ENCODE measurements around the gene TMEM151A.
"Not testable (repeated sequence)": the region's sequence is repeated elsewhere in the genome, so short reads cannot be mapped to it uniquely, and the experiment has no call there.

The TMEM151A gene

DNA sequence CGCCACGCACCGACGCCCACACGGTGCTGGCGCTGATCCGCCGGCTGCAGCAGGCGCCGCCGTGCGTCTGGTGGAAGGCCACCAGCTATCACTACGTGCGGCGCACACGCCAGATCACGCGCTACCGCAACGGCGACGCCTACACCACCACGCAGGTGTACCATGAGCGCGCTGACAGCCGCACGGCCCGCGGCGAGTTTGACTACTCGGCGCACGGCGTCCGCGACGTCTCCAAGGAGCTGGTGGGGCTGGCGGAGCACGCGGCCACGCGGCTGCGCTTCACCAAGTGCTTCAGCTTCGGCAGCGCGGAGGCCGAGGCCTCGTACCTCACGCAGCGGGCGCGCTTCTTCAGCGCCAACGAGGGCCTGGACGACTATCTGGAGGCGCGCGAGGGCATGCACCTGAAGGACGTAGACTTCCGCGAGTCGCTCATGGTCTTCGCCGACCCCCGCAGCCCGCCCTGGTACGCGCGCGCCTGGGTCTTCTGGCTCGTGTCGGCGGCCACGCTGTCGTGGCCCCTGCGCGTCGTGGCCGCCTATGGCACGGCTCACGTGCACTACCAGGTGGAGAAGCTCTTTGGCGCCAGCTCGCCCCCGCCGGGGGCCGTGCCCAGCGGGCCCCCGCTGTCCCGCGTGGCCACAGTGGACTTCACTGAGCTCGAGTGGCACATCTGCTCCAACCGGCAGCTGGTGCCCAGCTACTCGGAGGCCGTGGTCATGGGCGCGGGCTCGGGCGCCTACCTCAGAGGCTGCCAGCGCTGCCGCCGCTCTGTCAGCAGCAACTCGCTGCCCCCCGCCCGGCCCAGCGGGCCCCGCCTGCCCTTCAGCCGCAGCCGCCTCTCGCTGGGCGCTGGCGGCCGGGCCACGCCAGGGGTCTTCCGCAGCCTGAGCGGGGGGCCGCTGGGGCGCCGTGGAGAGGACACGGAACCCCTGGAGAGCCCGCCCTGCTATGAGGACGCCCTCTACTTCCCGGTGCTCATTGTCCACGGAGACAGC is 3.2 kb downstream of the TMEM151A start:
- no peak for FAIRE-seq

DNA sequence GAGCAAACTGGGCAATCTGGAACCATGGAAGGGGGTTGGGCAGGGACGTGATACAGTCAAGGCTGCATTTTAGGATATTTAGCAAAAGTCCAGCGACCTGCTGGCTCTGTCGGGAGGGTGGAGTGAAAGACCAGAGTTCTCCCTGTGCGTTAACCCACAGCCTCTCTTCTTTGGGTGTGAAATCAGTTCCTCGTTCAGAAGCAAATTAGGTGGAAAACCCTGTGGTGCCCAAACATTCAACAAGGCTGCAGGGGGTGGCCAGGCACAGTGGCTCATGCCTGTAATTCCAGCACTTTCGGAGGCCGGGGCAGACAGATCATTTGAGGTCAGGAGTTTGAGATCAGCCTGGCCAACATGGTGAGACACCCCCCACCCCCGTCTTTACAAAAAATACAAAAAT is 5.9 kb downstream of the TMEM151A start:
- FAIRE-seq (no peak), DNase-seq (ENCODE audit: extremely low spot score, insufficient read length, low read depth) (no peak)

More for the DNA sequence above, 3.2 kb downstream of the TMEM151A start:
- DNase-seq (ENCODE audit: extremely low spot score, insufficient read length, low read depth), result no peak

DNA sequence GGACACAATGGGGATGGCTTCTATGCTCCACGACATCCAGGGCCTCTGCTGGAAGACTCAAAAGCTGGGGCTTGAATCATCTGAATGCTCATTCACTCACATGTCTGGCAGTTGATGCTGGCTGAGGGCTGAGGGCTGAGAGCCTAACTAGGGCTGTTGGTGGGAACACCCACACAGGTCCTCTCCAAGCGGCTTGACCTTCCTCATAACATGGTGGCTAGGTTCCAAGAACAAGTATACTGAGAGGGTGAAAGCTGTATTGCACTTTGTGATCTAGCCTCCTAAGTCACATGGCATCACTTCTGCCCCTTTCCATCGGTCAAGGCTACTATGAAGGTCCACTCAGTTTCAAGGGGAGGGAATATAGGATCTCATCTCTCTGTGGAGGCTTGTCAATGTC is 7.5 kb downstream of the TMEM151A start:
- no peak for FAIRE-seq
- no peak for DNase-seq (ENCODE audit: extremely low spot score, insufficient read length, low read depth)

DNA sequence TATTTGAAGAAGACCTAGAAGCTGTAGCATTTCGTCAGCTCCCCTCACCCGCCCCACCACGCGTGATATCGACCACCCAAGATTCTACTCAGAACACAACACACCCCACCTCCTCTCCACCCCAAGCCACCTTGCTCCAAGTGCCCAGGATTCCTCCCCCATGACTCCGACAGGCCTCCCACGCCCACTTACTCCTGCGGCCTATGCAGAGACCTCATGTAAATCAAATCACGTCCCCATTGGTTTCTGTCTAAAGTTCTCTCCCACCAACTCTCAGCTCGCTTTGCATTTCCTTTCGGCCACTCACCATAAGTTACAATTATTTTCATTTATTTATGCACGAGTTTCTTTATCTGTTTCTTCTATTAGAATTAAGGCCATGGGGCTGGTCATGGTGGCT is 11.0 kb downstream of the TMEM151A start:
- FAIRE-seq (no peak), DNase-seq (ENCODE audit: extremely low spot score, insufficient read length, low read depth) (no peak)

DNA sequence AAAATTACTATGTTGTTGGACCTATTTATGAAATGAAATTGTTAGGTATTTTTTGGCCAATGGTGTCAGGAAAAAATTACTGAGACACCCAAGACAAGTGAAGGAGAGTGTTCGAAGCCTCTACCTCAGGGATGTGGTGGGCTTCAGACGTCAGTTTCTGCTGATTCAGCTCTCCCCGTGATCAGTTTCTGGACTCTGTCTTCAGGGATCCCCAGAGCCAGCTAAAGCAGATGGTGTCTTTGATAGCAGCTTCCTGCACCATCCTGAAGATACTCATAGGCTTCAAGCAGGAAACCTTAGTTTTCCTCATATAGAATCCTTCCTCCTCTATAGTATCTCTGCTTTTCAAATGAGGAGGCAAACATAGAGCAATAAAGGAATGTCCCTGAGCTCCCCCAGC is 17.8 kb downstream of the TMEM151A start:
- no peak for FAIRE-seq
- no peak for DNase-seq (ENCODE audit: extremely low spot score, insufficient read length, low read depth)

DNA sequence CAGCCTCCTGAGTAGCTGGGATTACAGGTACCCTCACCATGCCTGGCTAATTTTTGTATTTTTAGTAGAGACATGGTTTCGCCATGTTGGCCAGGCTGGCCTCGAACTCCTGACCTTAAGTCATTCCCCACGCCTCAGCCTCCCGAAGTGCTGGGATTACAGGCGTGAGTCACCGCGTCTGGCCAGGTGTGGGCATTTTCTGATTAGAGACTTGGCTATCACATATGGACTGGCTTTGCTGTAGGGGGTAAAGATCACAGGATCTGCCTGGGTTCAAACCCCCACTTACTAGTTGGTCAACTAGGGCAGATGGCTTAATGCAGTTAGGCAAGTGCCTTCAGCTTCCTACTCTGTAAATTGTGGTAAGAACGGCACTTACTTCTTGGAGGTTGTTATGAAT is 18.6 kb downstream of the TMEM151A start:
- DNase-seq (ENCODE audit: extremely low spot score, insufficient read length, low read depth) (no peak), FAIRE-seq (no peak)

DNA sequence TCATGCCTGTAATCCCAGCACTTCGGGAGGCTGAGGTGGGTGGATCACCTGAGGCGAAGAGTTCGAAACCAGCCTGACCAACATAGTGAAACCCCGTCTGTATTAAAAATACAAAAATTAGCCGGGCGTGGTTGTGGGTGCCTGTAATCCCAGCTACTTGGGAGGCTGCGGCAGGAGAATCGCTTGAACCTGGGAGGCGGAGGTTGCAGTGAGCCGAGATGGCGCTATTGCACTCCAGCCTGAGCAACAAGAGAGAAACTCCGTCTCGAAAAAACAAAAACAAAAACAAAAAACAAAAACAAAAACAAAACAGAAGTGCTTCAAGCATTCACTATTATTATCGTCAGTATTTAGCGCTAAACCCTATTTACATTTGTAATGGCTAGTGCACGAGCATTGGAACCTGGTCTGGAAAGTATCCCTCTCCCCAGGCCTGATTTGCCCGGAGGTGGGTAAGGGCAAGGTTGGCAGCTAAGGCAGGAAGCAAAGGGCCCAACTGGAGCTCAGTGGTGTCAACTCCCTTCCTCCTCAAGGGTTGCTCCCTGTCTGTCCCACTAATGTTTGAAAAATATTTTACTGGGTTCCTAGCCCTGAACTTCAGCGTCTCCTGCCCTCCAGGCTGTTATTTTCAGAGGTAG is 19.2 kb downstream of the TMEM151A start:
- not testable (repeated sequence) for DNase-seq (ENCODE audit: extremely low spot score, insufficient read length, low read depth); FAIRE-seq

DNA sequence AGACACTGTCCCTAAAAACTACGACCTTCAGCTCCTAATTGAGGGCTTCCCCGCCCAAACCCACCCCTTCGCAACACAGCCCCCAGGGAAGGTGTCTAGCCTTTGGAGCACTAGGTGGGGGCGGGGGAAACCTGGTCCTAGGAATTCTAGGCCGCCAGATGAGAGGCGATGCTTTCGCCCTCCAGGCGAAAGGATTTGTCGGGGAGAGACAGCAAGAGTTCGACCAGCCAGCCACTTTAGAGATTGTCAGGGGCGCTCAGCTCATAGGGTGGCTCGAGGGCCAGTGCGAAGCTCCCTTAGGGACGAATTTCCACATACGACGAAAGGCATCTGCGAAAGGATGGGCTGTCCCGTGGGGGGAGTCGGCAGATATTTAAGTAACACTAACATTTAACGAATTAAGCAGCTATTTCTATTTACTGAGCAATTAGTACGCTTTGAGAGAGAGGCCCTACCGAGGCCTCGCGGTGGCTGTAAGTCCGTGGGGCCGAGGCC is 19.8 kb downstream of the TMEM151A start:
- FAIRE-seq (no peak), DNase-seq (ENCODE audit: extremely low spot score, insufficient read length, low read depth) (no peak)

DNA sequence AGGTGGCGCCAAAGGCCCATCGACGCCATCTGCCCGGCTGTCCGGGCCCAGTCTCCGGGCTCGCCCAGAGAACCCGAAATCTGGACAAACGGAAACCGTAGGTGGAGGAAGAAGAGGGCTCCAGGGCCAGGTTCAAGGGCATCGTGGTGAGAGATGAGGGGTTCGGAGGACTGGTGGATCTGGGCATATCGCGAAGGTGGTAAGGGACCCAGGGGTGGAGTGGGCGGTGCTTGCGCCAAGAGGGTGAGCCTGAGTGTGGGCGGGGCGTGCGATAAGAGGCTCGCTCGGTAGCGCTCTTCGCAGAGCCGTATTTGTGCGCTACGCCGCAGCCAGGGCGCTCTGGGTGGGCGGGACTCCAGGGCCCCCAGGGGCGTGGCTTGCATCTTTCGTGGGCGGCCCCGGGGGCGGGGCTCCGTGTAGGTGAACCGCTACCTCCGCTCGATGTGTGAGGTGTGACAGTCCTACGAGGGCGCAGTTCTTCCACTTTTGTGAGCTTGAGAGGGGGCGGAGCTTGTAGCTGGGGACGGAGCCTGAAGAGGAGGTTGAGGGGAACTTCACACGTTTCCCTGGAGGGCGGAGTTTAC is 20.4 kb downstream of the TMEM151A start:
- peak; percentile 97 for FAIRE-seq
- peak; percentile 85 for DNase-seq (ENCODE audit: extremely low spot score, insufficient read length, low read depth)

- DNase-seq (ENCODE audit: extremely low spot score, insufficient read length, low read depth), result peak; percentile 92
- no peak for FAIRE-seq
These were observed 21.0 kb downstream of the TMEM151A start for GRCh38 chr11:66312549-66313320.

GRCh38 chr11:66313321-66314185 is 21.9 kb downstream of the TMEM151A start:
- DNase-seq (ENCODE audit: extremely low spot score, insufficient read length, low read depth), result no peak
- FAIRE-seq, result no peak

DNA sequence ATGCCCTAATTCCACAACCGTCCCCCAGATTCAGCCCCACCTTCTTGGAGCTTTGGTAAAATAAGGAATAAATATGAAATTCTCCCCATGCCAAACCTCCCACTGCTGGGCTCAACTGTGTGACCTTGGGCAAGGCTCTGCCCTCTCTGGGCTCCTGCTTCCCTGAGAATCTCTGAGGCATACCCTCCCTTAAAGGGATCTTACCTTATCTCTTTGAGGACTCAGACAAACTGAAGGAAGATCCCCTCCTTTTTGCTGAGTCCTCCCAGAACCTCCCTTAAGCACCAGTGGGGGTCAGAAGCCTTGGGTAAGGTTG is 22.4 kb downstream of the TMEM151A start:
- no peak for FAIRE-seq
- no peak for DNase-seq (ENCODE audit: extremely low spot score, insufficient read length, low read depth)

DNA sequence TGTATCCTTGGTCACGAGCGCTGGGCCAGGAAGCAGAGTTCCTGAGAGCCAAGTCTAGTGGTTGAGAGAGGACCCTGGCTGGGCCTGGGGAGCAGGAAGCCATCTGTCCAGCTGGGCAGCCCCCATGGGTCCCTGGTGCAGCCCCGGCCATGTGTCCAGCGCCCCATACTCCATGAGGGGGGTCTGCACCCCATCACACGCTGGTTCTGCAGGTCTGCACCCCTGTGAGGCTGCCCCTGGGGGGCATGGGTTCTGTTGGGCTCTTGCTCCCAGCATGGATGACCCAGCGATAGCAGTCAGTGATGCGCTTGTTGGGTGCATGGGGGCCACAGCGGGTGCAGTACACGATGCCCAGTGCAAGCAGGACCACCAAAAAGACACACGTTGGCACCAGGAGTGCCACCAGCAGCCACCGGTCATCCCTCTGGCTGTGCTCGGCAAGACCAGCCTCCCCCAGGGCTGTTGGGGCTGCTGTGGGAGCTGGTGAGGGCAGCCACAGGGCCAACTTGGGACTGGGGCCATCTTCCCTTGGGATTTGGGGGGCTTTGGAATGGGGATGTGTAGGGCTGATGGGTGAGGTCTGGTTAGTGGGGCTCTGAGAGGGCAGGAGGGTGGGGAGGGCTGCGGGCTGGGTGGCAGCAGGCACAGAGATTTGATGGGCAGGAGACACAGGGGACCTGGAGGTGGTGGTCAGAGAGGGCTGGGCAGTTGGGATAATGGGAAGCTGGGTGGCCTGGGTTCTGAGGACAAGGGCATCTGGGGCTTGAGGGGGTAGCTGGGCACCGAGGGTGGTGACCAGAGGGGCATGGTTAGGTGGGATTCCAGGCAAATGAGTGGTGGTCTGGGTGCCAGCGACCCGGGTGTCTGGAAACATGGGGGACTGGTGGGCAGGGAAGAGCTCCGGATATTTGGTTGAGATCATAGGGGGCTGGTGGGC is 23.1 kb downstream of the TMEM151A start:
- FAIRE-seq (no peak), DNase-seq (ENCODE audit: extremely low spot score, insufficient read length, low read depth) (no peak)

GRCh38 chr11:66315498-66315885 is 23.8 kb downstream of the TMEM151A start:
- FAIRE-seq, result no peak
- no peak for DNase-seq (ENCODE audit: extremely low spot score, insufficient read length, low read depth)

DNA sequence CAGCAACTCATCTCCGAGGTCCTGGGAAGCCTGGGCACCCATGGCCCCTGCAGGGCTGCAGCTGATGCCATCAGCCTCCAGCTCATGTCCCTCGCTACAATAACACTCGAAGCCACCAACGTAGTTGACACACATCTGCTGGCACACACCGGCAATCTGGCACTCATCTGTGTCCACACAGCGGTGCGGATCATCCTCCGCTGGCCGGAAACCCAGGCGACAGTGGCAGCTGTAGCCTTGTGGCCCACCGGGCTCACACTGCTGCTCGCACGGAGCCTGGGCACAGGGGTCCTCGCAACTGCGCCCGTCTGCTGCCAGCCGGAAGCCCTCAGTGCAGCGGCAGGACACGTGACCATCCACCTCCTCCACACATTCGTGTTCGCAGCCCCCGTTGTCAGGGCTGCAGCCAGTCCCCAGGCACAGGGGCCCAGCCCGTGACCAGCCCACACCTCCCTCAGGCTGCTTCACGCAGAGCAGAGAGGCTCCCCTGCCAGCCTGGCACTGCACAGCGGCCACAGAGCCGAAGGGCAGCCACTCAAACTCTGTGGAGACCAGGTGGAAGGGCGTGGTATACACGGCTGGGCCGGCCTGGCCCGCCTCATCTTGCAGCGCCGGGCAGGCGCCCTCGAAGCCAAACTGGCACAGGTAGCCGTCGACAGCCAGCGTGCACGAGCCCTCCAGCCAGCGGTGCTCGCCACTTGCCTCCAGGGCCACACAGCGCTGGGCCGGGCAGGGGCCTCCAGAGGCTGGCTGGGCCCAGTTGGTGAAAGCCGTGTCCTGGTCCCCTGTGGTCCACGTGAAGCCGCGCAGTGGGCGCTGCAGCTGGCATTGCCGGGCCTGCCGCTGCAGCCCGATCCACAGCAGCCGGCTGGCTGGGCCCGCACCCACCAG is 24.5 kb downstream of the TMEM151A start:
- no peak for DNase-seq (ENCODE audit: extremely low spot score, insufficient read length, low read depth)
- FAIRE-seq, result no peak

GRCh38 chr11:66316849-66317251 is 25.2 kb downstream of the TMEM151A start, which contains the start of gene CD248:
TSS of gene CD248 (minus strand) at chr11:66317044. CDS start at chr11:66317027, 17 bp downstream.
- DNase-seq (ENCODE audit: extremely low spot score, insufficient read length, low read depth) (no peak), FAIRE-seq (no peak)

DNA sequence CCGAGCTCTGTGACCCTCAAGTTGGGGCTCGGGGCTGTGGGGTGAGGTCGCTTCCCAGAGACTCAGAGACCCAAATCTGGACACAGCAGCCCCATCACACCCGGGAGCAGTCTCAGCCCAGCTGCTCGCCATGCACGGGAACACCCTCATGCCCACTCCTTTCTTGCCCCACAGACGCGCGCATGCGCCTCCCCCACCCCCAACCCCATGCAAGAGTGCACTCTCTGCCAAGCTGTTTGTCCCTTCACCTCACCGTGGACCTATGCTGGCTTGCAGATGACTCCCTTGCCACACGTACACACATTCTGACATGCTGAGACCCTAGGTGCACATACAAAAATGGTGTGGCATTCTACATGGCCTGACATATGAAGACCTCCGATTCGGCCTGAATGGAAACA is 25.6 kb downstream of the TMEM151A start:
- DNase-seq (ENCODE audit: extremely low spot score, insufficient read length, low read depth), result no peak
- no peak for FAIRE-seq

Measured in GM18507 (cell line).